ENCODE results near the gene GH2.
"Not testable (repeated sequence)": the region's sequence is repeated elsewhere in the genome, so short reads cannot be mapped to it uniquely, and the experiment has no call there.

GH2 gene

GRCh38 chr17:63881935-63882601 lies at the start of gene GH2:
Gene GH2 (minus strand): TSS chr17:63881944. CDS start chr17:63881801, 143 bp downstream.
- Histone ChIP-seq H3K9me3 (ENCODE audit: control insufficient read depth, insufficient read depth, low read length) (no peaks in the 10 kb centered on the region), H3K4me3 (ENCODE audit: low read depth, low read length) (no peak within 1 kb of the TSS), H3K36me3 (ENCODE audit: control insufficient read depth, insufficient read depth, low read length) (no peaks in the 10 kb centered on the region), H3K9ac (ENCODE audit: low read depth, low read length) (no peak within 1 kb of the TSS), H3K27ac (ENCODE audit: low read depth, low read length) (no peak within 1 kb of the TSS), H3K4me1 (ENCODE audit: control insufficient read depth, insufficient read depth, low read length) (peaks cover 4% of the 10 kb centered on the region; the same call in 1 of the 2 replicates), H3K27me3 (ENCODE audit: control insufficient read depth, insufficient read depth, low read length) (no peaks in the 10 kb centered on the region)

GRCh38 chr17:63930951-63931575 lies 49.3 kb upstream of the GH2 start:
- no peak overlapping the region for H3K9ac ChIP-seq (ENCODE audit: low read depth, low read length)
- peaks cover 9% of the 10 kb centered on the region; the same call in 1 of the 2 replicates for H3K4me1 ChIP-seq (ENCODE audit: control insufficient read depth, insufficient read depth, low read length)
- no peak overlapping the region for H3K27ac ChIP-seq (ENCODE audit: low read depth, low read length)
- H3K4me3 ChIP-seq (ENCODE audit: low read depth, low read length), result no peak overlapping the region
- H3K27me3 ChIP-seq (ENCODE audit: control insufficient read depth, insufficient read depth, low read length), result no peaks in the 10 kb centered on the region
- H3K36me3 ChIP-seq (ENCODE audit: control insufficient read depth, insufficient read depth, low read length), result no peaks in the 10 kb centered on the region
- H3K9me3 ChIP-seq (ENCODE audit: control insufficient read depth, insufficient read depth, low read length), result no peaks in the 10 kb centered on the region

- Histone ChIP-seq H3K4me3 (ENCODE audit: low read depth, low read length) (no peak overlapping the region), H3K4me1 (ENCODE audit: control insufficient read depth, insufficient read depth, low read length) (peaks cover 9% of the 10 kb centered on the region; the same call in 1 of the 2 replicates), H3K36me3 (ENCODE audit: control insufficient read depth, insufficient read depth, low read length) (no peaks in the 10 kb centered on the region), H3K9ac (ENCODE audit: low read depth, low read length) (no peak overlapping the region), H3K9me3 (ENCODE audit: control insufficient read depth, insufficient read depth, low read length) (no peaks in the 10 kb centered on the region), H3K27ac (ENCODE audit: low read depth, low read length) (no peak overlapping the region), H3K27me3 (ENCODE audit: control insufficient read depth, insufficient read depth, low read length) (no peaks in the 10 kb centered on the region)
Observed at GRCh38 chr17:63929860-63930766, 48.4 kb upstream of the GH2 start.

GRCh38 chr17:63928966-63929695 lies 47.4 kb upstream of the GH2 start:
- Histone ChIP-seq H3K27me3 (ENCODE audit: control insufficient read depth, insufficient read depth, low read length) (no peaks in the 10 kb centered on the region), H3K27ac (ENCODE audit: low read depth, low read length) (no peak overlapping the region), H3K9ac (ENCODE audit: low read depth, low read length) (no peak overlapping the region), H3K4me3 (ENCODE audit: low read depth, low read length) (no peak overlapping the region), H3K9me3 (ENCODE audit: control insufficient read depth, insufficient read depth, low read length) (no peaks in the 10 kb centered on the region), H3K4me1 (ENCODE audit: control insufficient read depth, insufficient read depth, low read length) (peaks cover 9% of the 10 kb centered on the region; the same call in 1 of the 2 replicates), H3K36me3 (ENCODE audit: control insufficient read depth, insufficient read depth, low read length) (no peaks in the 10 kb centered on the region)

DNA sequence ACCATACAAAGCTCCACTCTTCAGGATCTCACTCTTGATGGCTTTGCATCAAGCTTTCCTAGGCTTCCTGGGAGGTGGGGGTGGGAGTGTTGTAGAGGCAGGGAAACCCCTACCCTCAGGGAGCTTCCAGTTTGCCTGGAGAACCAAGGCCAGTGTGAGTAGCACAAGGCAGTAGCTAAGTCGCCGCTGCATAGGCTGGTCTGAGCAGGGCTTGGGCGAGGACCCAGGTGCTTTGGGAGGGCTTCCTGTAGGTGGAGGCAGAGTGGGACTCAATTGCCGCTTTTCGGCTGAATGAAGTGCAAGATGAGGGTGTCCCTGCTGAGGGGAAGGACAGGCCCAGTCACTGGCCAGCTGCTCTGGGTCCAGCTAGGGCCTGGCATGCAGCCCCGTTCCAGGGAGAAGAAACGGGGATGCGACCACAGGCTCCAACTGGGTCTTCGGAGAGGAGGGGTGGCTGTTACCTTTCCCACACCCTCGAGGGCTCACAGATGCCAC lies 46.5 kb upstream of the GH2 start:
- no peaks in the 10 kb centered on the region for H3K36me3 ChIP-seq (ENCODE audit: control insufficient read depth, insufficient read depth, low read length)
- H3K4me1 ChIP-seq (ENCODE audit: control insufficient read depth, insufficient read depth, low read length), result peaks cover 9% of the 10 kb centered on the region; the same call in 1 of the 2 replicates
- H3K9me3 ChIP-seq (ENCODE audit: control insufficient read depth, insufficient read depth, low read length), result no peaks in the 10 kb centered on the region
- no peak overlapping the region for H3K4me3 ChIP-seq (ENCODE audit: low read depth, low read length)
- no peaks in the 10 kb centered on the region for H3K27me3 ChIP-seq (ENCODE audit: control insufficient read depth, insufficient read depth, low read length)
- H3K9ac ChIP-seq (ENCODE audit: low read depth, low read length), result no peak overlapping the region
- no peak overlapping the region for H3K27ac ChIP-seq (ENCODE audit: low read depth, low read length)

GRCh38 chr17:63927464-63928171 lies 45.9 kb upstream of the GH2 start:
- H3K9ac ChIP-seq (ENCODE audit: low read depth, low read length), result no peak overlapping the region
- no peaks in the 10 kb centered on the region for H3K27me3 ChIP-seq (ENCODE audit: control insufficient read depth, insufficient read depth, low read length)
- H3K4me3 ChIP-seq (ENCODE audit: low read depth, low read length), result no peak overlapping the region
- no peaks in the 10 kb centered on the region for H3K36me3 ChIP-seq (ENCODE audit: control insufficient read depth, insufficient read depth, low read length)
- H3K27ac ChIP-seq (ENCODE audit: low read depth, low read length), result no peak overlapping the region
- H3K9me3 ChIP-seq (ENCODE audit: control insufficient read depth, insufficient read depth, low read length), result no peaks in the 10 kb centered on the region
- H3K4me1 ChIP-seq (ENCODE audit: control insufficient read depth, insufficient read depth, low read length), result peaks cover 8% of the 10 kb centered on the region; the same call in 1 of the 2 replicates

DNA sequence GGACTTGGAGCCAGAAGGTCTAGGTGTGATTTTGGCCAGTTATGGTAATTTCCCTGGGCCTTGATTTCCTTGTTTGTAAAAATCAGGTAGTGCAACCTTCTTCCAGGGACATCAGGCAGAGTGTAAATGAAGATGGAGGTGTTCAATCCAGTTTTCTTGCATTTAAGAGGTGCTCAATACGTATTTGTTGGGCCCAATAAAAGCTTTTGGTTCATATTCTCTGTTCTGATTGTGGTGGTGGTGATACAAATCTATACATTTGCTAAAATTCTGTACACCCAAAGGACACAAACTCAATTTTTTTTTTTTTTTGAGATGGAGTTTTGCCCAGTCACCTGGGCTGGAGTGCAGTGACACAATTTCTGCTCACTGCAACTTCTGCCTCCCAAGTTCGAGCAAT lies 44.4 kb upstream of the GH2 start:
- H3K27ac ChIP-seq (ENCODE audit: low read depth, low read length), result no peak overlapping the region
- no peaks in the 10 kb centered on the region for H3K27me3 ChIP-seq (ENCODE audit: control insufficient read depth, insufficient read depth, low read length)
- H3K4me1 ChIP-seq (ENCODE audit: control insufficient read depth, insufficient read depth, low read length), result no peaks in the 10 kb centered on the region
- H3K36me3 ChIP-seq (ENCODE audit: control insufficient read depth, insufficient read depth, low read length), result no peaks in the 10 kb centered on the region
- H3K9me3 ChIP-seq (ENCODE audit: control insufficient read depth, insufficient read depth, low read length), result no peaks in the 10 kb centered on the region
- no peak overlapping the region for H3K4me3 ChIP-seq (ENCODE audit: low read depth, low read length)
- no peak overlapping the region for H3K9ac ChIP-seq (ENCODE audit: low read depth, low read length)

DNA sequence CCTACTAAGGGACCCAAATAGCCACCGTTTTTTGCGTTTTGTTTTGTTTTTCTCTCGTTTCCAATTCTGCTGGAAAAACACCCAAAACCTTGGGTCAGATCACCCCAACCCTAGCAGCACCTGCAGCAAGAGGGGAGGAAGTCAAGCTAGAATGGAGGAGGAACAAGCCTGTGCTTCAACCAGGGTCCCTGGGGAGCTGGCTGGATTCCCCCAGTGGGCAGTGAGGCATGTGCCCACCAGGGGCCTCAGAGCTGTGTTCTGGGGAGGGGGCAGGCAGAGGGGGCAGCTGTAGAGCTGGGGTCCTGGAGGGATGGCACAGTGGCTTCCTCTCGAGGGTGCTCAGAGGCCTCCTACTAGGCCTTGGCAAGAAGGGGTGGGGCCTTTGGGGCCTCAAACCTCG lies 43.9 kb upstream of the GH2 start:
- Histone ChIP-seq H3K36me3 (ENCODE audit: control insufficient read depth, insufficient read depth, low read length) (no peaks in the 10 kb centered on the region), H3K4me1 (ENCODE audit: control insufficient read depth, insufficient read depth, low read length) (no peaks in the 10 kb centered on the region), H3K9me3 (ENCODE audit: control insufficient read depth, insufficient read depth, low read length) (no peaks in the 10 kb centered on the region), H3K27ac (ENCODE audit: low read depth, low read length) (no peak overlapping the region), H3K4me3 (ENCODE audit: low read depth, low read length) (no peak overlapping the region), H3K27me3 (ENCODE audit: control insufficient read depth, insufficient read depth, low read length) (no peaks in the 10 kb centered on the region), H3K9ac (ENCODE audit: low read depth, low read length) (no peak overlapping the region)

GRCh38 chr17:63922402-63922801 lies 40.7 kb upstream of the GH2 start:
- H3K27ac ChIP-seq (ENCODE audit: low read depth, low read length); H3K9ac ChIP-seq (ENCODE audit: low read depth, low read length); H3K4me1 ChIP-seq (ENCODE audit: control insufficient read depth, insufficient read depth, low read length); H3K27me3 ChIP-seq (ENCODE audit: control insufficient read depth, insufficient read depth, low read length); H3K9me3 ChIP-seq (ENCODE audit: control insufficient read depth, insufficient read depth, low read length); H3K36me3 ChIP-seq (ENCODE audit: control insufficient read depth, insufficient read depth, low read length); H3K4me3 ChIP-seq (ENCODE audit: low read depth, low read length): not testable (repeated sequence)

DNA sequence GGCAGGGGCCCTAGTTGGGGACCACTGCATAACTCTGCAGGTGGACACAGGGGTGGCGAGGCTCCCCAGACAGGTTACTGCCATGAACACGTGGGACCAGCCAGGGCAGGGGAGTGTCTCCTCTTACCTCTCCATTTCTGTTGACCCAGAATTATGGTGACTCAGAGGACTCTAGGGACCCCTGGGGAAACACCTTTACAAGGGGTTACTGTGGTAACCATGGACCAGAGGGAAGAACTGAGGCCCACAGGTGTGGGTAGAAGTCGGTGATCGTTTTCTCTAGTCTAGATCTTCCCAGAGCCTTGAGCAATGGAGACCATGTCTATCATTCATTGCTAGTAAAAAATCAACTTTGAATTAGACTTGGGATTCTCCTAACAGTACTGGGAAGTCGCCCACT lies 39.0 kb upstream of the GH2 start:
- not testable (repeated sequence) for H3K27me3 ChIP-seq (ENCODE audit: control insufficient read depth, insufficient read depth, low read length); H3K27ac ChIP-seq (ENCODE audit: low read depth, low read length); H3K4me3 ChIP-seq (ENCODE audit: low read depth, low read length); H3K9ac ChIP-seq (ENCODE audit: low read depth, low read length); H3K4me1 ChIP-seq (ENCODE audit: control insufficient read depth, insufficient read depth, low read length); H3K9me3 ChIP-seq (ENCODE audit: control insufficient read depth, insufficient read depth, low read length); H3K36me3 ChIP-seq (ENCODE audit: control insufficient read depth, insufficient read depth, low read length)
